GM23338 (cell line): ENCODE data around the gene FBXW11. TPM values are rescaled to one million over a fixed set of nuclear protein-coding genes. Genes with fewer than 3 reads are reported as not detected.

Experiments
- ATAC-seq: fragments of 200-7000 bp; cut with Tn5 transposase; 3 replicates; pipeline ENCODE4 v1.9.1; 2020
- DNase-seq: peaks from one replicate; pipeline ENCODE4 v3.0.0-alpha.2; 2015; ENCODE audit warnings: low spot score
- H2AFZ ChIP-seq: fragments of 200-600 bp; sonication (generic); 2 replicates; pipeline ENCODE4 v1.8.0; 2016; ENCODE audit warnings: antibody characterized with exemption, mild to moderate bottlenecking, moderate library complexity
- H3F3A ChIP-seq: fragments of 200-600 bp; sonication (generic); replicated peaks from 2 replicates; pipeline ENCODE4 v1.8.0; 2017; ENCODE audit warnings: antibody characterized with exemption, mixed run types, low read depth
- H3K27ac ChIP-seq: fragments of 200-600 bp; sonication (generic); 2 replicates; pipeline ENCODE4 v1.6.1; 2016; ENCODE audit warnings: low read depth
- H3K27me3 ChIP-seq: fragments of 200-600 bp; sonication (generic); 2 replicates; pipeline ENCODE4 v1.8.0; 2016; ENCODE audit warnings: mild to moderate bottlenecking, mixed run types, moderate library complexity; ENCODE audit not compliant: insufficient read depth
- H3K36me3 ChIP-seq: fragments of 200-600 bp; sonication (generic); 2 replicates; pipeline ENCODE4 v1.8.0; 2016; ENCODE audit warnings: mild to moderate bottlenecking; ENCODE audit not compliant: insufficient read depth
- H3K4me1 ChIP-seq: fragments of 200-600 bp; sonication (generic); 2 replicates; pipeline ENCODE4 v1.8.0; 2016; ENCODE audit warnings: mild to moderate bottlenecking, moderate library complexity; ENCODE audit not compliant: insufficient read depth
- H3K4me2 ChIP-seq: fragments of 200-600 bp; sonication (generic); 2 replicates; pipeline ENCODE4 v1.7.1; 2017; ENCODE audit warnings: mixed run types
- H3K4me3 ChIP-seq: fragments of 200-600 bp; sonication (generic); 2 replicates; pipeline ENCODE4 v1.6.1; 2016; ENCODE audit warnings: mixed run types
- H3K79me2 ChIP-seq: fragments of 200-600 bp; sonication (generic); replicated peaks from 2 replicates; pipeline ENCODE4 v1.8.0; 2017; ENCODE audit warnings: mild to moderate bottlenecking; ENCODE audit not compliant: insufficient read depth
- H3K9me2 ChIP-seq: fragments of 200-600 bp; sonication (generic); 2 replicates; pipeline ENCODE4 v1.8.0; 2017; ENCODE audit not compliant: insufficient read depth
- H4K20me1 ChIP-seq: fragments of 200-600 bp; sonication (generic); replicated peaks from 2 replicates; pipeline ENCODE4 v1.8.0; 2017; ENCODE audit warnings: mild to moderate bottlenecking; ENCODE audit not compliant: insufficient read depth
- H3K27ac Mint-ChIP-seq: 2 replicates; pipeline ENCODE4 v1.8.0; 2020; ENCODE audit warnings: inconsistent platforms, mild to moderate bottlenecking, moderate library complexity, mixed read lengths
- H3K27me3 Mint-ChIP-seq: 3 replicates; pipeline ENCODE4 v1.8.0; 2022; ENCODE audit warnings: low read depth, mild to moderate bottlenecking, moderate library complexity, mixed read lengths, inconsistent platforms; ENCODE audit not compliant: insufficient read depth, poor library complexity
- H3K36me3 Mint-ChIP-seq: 3 replicates; pipeline ENCODE4 v1.8.0; 2021; ENCODE audit warnings: low read depth, mild to moderate bottlenecking, inconsistent platforms, moderate library complexity, mixed read lengths
- H3K4me1 Mint-ChIP-seq: 3 replicates; pipeline ENCODE4 v1.8.0; 2020; ENCODE audit warnings: mild to moderate bottlenecking, inconsistent platforms, mixed read lengths
- H3K4me3 Mint-ChIP-seq: 3 replicates; pipeline ENCODE4 v1.8.0; 2021; ENCODE audit warnings: moderate library complexity, mild to moderate bottlenecking, inconsistent platforms, mixed read lengths
- H3K9me3 Mint-ChIP-seq: 3 replicates; pipeline ENCODE4 v1.8.0; 2020; ENCODE audit warnings: moderate library complexity, mild to moderate bottlenecking, inconsistent platforms, mixed read lengths
- CREB1 ChIP-seq: fragments of 250-450 bp; sonication (Bioruptor Pico); IDR thresholded peaks from 2 replicates; pipeline ENCODE4 v1.5.0; 2020; ENCODE audit warnings: low read depth, mild to moderate bottlenecking, moderate library complexity
- EZH2 ChIP-seq: fragments of 200-600 bp; sonication (generic); IDR thresholded peaks from one replicate; pipeline ENCODE4 v1.8.0; 2017; ENCODE audit warnings: antibody characterized with exemption, mild to moderate bottlenecking, low read depth; ENCODE audit not compliant: unreplicated experiment
- EZH2phosphoT487 ChIP-seq: fragments of 200-600 bp; sonication (generic); IDR thresholded peaks from one replicate; pipeline ENCODE4 v1.8.1; 2018; ENCODE audit warnings: antibody characterized with exemption; ENCODE audit not compliant: unreplicated experiment
- JUNB ChIP-seq: IDR thresholded peaks from one replicate; pipeline ENCODE4 v1.6.1; 2016; ENCODE audit warnings: antibody characterized with exemption; ENCODE audit not compliant: unreplicated experiment
- NANOG ChIP-seq: IDR thresholded peaks from 2 replicates; pipeline ENCODE4 v1.6.1; 2016; ENCODE audit warnings: antibody characterized with exemption, borderline replicate concordance
- POLR2AphosphoS5 ChIP-seq: IDR thresholded peaks from 2 replicates; pipeline ENCODE4 v1.6.1; 2016; ENCODE audit warnings: antibody characterized with exemption, low read depth
- STAT1 ChIP-seq: IDR thresholded peaks from one replicate; pipeline ENCODE4 v1.6.1; 2016; ENCODE audit warnings: antibody characterized with exemption; ENCODE audit not compliant: unreplicated experiment
- ZNF114 ChIP-seq: fragments of 250-450 bp; sonication (Bioruptor Pico); IDR thresholded peaks from 2 replicates; pipeline ENCODE4 v1.5.0; 2020; ENCODE audit warnings: mild to moderate bottlenecking, moderate library complexity
- ZNF331 ChIP-seq: fragments of 250-450 bp; sonication (Bioruptor Pico); IDR thresholded peaks from 2 replicates; pipeline ENCODE4 v1.5.0; 2020; ENCODE audit warnings: low read depth, mild to moderate bottlenecking, moderate library complexity
- polyA plus RNA-seq: library from polyadenylated mRNA; unstranded; fragments of >200 nt; fragmentation: Nextera tagmentation; extraction: Ambion mirVana; gene quantifications from 2 replicates; pipeline ENCODE4 v1.2.1, GENCODE V29; 2016
- total RNA-seq: library from RNA; depleted of rRNA; stranded (reverse); fragments of >200 nt; shearing (Covaris generic); gene quantifications from 2 replicates; pipeline ENCODE4 v1.2.3, GENCODE V29; 2014
- TF ChIP-seq, protein P1 (sequence below), 2 experiments: fragments of 200-600 bp in 1 of 2; sonication (generic) in 1 of 2; conservative IDR thresholded peaks; 2 replicates each; pipeline versions ENCODE4 v1.5.1 to v1.6.1; 2016 to 2017; ENCODE audit warnings: antibody characterized with exemption in 2 of 2, low read depth in 2 of 2, mild to moderate bottlenecking in 2 of 2, moderate library complexity in 1 of 2
- TF ChIP-seq, protein P2 (sequence below): IDR thresholded peaks from one replicate; pipeline ENCODE4 v1.6.1; 2018; ENCODE audit warnings: antibody characterized with exemption; ENCODE audit not compliant: unreplicated experiment
- TF ChIP-seq, protein P3 (sequence below): fragments of 250-450 bp; sonication (Bioruptor Pico); IDR thresholded peaks from 2 replicates; pipeline ENCODE4 v1.5.0; 2020; ENCODE audit warnings: mild to moderate bottlenecking, moderate library complexity
- TF ChIP-seq, protein P4 (sequence below): IDR thresholded peaks from 2 replicates; pipeline ENCODE4 v1.6.1; 2016; ENCODE audit warnings: antibody characterized with exemption

FBXW11 gene
- total and polyA plus RNA-seq, 2 experiments from 2014 or later: 45.0 to 88.0 TPM

DNA sequence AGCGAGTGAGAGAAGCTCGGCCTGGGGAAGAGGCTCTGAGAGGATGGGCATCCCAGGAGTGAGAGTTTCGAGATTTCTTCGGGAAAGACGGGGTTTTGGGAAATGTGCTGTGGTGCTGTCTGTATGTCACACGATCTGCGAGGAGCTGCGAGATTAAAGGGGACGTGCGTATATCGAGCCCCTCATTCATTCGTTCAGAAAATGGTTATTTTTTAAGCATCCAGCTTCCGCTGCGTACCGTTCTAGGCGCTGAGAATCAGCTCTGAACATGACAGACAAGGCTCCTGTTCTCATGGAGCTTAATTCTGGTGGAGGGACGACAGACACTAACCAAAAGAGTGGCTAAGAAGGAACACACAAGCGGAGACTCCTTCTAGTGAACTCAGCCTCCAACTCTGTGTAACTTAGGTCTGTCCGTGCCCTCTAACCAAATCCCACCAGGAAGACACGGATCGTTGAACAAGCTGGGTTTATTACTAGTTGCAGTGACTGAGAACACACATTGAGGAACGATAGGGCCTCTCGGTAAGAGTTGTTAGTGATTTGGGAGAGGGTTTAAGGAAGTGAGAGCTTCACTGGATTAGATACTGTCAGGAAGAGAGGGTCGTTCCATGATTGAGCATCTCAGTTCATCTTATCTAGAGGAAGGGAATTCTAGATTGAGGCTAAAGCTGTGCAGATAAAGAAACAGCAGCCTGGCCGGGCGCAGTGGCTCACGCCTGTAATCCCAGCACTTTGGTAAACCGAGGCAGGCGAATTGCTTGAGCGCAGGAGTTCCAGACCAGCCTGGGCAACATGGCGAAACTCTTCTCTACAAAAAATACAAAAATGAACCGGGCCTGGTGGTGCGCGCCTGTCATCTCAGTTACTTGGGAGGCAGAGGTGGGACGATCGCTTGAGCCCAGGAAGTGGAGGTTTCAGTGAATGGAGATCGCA lies 1.0 kb upstream of the FBXW11 start:
- H4K20me1 ChIP-seq: peaks cover 19% of the 10 kb centered on the region
- no peaks in the 10 kb centered on the region for H3K9me3 Mint-ChIP-seq
- H3K27me3 ChIP-seq: no peaks in the 10 kb centered on the region
- H3K36me3 Mint-ChIP-seq: no peaks in the 10 kb centered on the region
- ATAC-seq (no peak), DNase-seq (peak; percentile 15)
- H3K4me1 ChIP-seq: peaks cover 49% of the 10 kb centered on the region
- no peaks in the 10 kb centered on the region for H3K9me2 ChIP-seq
- peaks cover 47% of the 10 kb centered on the region for H3K79me2 ChIP-seq
- no peak overlapping the region for H2AFZ ChIP-seq
- H3K27ac ChIP-seq: peak overlapping the region; percentile 88
- H3K36me3 ChIP-seq: no peaks in the 10 kb centered on the region
- no peak for TF ChIP-seq NANOG
- TF ChIP-seq JUNB: no peak
- TF ChIP-seq, protein P1, sequence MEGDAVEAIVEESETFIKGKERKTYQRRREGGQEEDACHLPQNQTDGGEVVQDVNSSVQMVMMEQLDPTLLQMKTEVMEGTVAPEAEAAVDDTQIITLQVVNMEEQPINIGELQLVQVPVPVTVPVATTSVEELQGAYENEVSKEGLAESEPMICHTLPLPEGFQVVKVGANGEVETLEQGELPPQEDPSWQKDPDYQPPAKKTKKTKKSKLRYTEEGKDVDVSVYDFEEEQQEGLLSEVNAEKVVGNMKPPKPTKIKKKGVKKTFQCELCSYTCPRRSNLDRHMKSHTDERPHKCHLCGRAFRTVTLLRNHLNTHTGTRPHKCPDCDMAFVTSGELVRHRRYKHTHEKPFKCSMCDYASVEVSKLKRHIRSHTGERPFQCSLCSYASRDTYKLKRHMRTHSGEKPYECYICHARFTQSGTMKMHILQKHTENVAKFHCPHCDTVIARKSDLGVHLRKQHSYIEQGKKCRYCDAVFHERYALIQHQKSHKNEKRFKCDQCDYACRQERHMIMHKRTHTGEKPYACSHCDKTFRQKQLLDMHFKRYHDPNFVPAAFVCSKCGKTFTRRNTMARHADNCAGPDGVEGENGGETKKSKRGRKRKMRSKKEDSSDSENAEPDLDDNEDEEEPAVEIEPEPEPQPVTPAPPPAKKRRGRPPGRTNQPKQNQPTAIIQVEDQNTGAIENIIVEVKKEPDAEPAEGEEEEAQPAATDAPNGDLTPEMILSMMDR (conservative IDR thresholded peaks at IDR 0.05; ENCODE audit: low read depth in 2 of 2): no peak
- no peak for TF ChIP-seq EZH2phosphoT487
- no peak for TF ChIP-seq STAT1
- TF ChIP-seq EZH2: no peak
- no peak for TF ChIP-seq ZNF114
- TF ChIP-seq, protein P2, sequence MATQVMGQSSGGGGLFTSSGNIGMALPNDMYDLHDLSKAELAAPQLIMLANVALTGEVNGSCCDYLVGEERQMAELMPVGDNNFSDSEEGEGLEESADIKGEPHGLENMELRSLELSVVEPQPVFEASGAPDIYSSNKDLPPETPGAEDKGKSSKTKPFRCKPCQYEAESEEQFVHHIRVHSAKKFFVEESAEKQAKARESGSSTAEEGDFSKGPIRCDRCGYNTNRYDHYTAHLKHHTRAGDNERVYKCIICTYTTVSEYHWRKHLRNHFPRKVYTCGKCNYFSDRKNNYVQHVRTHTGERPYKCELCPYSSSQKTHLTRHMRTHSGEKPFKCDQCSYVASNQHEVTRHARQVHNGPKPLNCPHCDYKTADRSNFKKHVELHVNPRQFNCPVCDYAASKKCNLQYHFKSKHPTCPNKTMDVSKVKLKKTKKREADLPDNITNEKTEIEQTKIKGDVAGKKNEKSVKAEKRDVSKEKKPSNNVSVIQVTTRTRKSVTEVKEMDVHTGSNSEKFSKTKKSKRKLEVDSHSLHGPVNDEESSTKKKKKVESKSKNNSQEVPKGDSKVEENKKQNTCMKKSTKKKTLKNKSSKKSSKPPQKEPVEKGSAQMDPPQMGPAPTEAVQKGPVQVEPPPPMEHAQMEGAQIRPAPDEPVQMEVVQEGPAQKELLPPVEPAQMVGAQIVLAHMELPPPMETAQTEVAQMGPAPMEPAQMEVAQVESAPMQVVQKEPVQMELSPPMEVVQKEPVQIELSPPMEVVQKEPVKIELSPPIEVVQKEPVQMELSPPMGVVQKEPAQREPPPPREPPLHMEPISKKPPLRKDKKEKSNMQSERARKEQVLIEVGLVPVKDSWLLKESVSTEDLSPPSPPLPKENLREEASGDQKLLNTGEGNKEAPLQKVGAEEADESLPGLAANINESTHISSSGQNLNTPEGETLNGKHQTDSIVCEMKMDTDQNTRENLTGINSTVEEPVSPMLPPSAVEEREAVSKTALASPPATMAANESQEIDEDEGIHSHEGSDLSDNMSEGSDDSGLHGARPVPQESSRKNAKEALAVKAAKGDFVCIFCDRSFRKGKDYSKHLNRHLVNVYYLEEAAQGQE: no peak
- TF ChIP-seq ZNF331 (CRISPR knock-in tag): no peak
- TF ChIP-seq POLR2AphosphoS5: no peak
- TF ChIP-seq, protein P3, sequence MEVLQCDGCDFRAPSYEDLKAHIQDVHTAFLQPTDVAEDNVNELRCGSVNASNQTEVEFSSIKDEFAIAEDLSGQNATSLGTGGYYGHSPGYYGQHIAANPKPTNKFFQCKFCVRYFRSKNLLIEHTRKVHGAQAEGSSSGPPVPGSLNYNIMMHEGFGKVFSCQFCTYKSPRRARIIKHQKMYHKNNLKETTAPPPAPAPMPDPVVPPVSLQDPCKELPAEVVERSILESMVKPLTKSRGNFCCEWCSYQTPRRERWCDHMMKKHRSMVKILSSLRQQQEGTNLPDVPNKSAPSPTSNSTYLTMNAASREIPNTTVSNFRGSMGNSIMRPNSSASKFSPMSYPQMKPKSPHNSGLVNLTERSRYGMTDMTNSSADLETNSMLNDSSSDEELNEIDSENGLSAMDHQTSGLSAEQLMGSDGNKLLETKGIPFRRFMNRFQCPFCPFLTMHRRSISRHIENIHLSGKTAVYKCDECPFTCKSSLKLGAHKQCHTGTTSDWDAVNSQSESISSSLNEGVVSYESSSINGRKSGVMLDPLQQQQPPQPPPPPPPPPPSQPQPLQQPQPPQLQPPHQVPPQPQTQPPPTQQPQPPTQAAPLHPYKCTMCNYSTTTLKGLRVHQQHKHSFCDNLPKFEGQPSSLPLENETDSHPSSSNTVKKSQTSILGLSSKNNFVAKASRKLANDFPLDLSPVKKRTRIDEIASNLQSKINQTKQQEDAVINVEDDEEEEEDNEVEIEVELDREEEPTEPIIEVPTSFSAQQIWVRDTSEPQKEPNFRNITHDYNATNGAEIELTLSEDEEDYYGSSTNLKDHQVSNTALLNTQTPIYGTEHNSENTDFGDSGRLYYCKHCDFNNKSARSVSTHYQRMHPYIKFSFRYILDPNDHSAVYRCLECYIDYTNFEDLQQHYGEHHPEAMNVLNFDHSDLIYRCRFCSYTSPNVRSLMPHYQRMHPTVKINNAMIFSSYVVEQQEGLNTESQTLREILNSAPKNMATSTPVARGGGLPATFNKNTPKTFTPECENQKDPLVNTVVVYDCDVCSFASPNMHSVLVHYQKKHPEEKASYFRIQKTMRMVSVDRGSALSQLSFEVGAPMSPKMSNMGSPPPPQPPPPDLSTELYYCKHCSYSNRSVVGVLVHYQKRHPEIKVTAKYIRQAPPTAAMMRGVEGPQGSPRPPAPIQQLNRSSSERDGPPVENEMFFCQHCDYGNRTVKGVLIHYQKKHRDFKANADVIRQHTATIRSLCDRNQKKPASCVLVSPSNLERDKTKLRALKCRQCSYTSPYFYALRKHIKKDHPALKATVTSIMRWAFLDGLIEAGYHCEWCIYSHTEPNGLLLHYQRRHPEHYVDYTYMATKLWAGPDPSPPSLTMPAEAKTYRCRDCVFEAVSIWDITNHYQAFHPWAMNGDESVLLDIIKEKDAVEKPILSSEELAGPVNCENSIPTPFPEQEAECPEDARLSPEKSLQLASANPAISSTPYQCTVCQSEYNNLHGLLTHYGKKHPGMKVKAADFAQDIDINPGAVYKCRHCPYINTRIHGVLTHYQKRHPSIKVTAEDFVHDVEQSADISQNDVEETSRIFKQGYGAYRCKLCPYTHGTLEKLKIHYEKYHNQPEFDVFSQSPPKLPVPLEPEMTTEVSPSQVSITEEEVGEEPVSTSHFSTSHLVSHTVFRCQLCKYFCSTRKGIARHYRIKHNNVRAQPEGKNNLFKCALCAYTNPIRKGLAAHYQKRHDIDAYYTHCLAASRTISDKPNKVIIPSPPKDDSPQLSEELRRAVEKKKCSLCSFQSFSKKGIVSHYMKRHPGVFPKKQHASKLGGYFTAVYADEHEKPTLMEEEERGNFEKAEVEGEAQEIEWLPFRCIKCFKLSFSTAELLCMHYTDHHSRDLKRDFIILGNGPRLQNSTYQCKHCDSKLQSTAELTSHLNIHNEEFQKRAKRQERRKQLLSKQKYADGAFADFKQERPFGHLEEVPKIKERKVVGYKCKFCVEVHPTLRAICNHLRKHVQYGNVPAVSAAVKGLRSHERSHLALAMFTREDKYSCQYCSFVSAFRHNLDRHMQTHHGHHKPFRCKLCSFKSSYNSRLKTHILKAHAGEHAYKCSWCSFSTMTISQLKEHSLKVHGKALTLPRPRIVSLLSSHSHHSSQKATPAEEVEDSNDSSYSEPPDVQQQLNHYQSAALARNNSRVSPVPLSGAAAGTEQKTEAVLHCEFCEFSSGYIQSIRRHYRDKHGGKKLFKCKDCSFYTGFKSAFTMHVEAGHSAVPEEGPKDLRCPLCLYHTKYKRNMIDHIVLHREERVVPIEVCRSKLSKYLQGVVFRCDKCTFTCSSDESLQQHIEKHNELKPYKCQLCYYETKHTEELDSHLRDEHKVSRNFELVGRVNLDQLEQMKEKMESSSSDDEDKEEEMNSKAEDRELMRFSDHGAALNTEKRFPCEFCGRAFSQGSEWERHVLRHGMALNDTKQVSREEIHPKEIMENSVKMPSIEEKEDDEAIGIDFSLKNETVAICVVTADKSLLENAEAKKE (CRISPR knock-in tag): no peak
- no peak for TF ChIP-seq CREB1 (CRISPR knock-in tag)
- TF ChIP-seq, protein P4, sequence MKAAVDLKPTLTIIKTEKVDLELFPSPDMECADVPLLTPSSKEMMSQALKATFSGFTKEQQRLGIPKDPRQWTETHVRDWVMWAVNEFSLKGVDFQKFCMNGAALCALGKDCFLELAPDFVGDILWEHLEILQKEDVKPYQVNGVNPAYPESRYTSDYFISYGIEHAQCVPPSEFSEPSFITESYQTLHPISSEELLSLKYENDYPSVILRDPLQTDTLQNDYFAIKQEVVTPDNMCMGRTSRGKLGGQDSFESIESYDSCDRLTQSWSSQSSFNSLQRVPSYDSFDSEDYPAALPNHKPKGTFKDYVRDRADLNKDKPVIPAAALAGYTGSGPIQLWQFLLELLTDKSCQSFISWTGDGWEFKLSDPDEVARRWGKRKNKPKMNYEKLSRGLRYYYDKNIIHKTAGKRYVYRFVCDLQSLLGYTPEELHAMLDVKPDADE: no peak
- H3F3A ChIP-seq: peaks cover 15% of the 10 kb centered on the region
- H3K4me1 Mint-ChIP-seq: peaks cover 54% of the 10 kb centered on the region
- H3K4me3 ChIP-seq: peak overlapping the region; percentile 93
- H3K27me3 Mint-ChIP-seq: peaks cover 6% of the 10 kb centered on the region
- peak overlapping the region; percentile 94 for H3K4me2 ChIP-seq
- peak overlapping the region; percentile 96 for H3K4me3 Mint-ChIP-seq
- peak overlapping the region; percentile 97 for H3K27ac Mint-ChIP-seq
